Measurements from ENCODE around the gene TRPC4.
"Not testable (repeated sequence)": the region's sequence is repeated elsewhere in the genome, so short reads cannot be mapped to it uniquely, and the experiment has no call there.

Gene TRPC4

DNA sequence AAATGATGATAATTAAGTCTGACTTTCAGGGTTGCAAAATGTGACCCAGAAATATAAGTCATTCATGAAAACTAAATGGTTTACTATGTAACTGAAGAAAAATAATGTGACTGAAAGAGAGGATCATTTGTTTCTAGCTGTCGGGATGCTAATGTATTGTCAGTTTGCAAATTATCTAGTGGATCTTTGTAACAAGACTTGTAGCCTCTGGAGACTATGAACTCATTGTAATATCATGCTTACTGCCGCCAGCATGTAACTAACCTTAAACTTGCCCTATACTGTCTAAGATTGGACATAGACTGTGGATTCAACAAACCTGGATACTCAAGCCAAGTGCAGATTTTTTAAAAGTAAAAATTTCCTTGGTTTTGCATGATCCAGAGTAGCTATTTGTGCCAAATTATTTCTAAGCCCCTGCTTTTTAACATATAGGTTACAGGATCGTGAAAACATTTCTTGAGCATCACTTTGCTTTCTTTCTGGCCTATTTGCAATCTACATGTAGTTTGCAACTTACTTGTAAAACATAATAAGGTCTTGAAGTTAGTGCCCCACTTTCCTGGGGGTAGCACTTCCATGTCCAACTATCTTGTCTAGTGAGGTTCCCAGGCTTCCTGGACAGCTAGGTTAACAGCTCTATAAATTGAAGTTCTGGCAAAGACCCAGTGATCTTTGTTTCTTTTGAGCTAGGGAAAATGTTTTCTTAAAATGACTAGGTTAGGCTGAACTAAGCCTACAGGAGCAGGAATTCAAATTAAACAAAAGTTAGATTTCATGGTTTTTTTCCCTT, 267.7 kb downstream of the TRPC4 start:
- no peak overlapping the region for H3K4me3 ChIP-seq (ENCODE audit: low read depth, low read length)
- TF ChIP-seq, protein P1, sequence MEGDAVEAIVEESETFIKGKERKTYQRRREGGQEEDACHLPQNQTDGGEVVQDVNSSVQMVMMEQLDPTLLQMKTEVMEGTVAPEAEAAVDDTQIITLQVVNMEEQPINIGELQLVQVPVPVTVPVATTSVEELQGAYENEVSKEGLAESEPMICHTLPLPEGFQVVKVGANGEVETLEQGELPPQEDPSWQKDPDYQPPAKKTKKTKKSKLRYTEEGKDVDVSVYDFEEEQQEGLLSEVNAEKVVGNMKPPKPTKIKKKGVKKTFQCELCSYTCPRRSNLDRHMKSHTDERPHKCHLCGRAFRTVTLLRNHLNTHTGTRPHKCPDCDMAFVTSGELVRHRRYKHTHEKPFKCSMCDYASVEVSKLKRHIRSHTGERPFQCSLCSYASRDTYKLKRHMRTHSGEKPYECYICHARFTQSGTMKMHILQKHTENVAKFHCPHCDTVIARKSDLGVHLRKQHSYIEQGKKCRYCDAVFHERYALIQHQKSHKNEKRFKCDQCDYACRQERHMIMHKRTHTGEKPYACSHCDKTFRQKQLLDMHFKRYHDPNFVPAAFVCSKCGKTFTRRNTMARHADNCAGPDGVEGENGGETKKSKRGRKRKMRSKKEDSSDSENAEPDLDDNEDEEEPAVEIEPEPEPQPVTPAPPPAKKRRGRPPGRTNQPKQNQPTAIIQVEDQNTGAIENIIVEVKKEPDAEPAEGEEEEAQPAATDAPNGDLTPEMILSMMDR (IDR thresholded peaks at IDR 0.05; ENCODE audit: low read depth, low read length) = no peak

DNA sequence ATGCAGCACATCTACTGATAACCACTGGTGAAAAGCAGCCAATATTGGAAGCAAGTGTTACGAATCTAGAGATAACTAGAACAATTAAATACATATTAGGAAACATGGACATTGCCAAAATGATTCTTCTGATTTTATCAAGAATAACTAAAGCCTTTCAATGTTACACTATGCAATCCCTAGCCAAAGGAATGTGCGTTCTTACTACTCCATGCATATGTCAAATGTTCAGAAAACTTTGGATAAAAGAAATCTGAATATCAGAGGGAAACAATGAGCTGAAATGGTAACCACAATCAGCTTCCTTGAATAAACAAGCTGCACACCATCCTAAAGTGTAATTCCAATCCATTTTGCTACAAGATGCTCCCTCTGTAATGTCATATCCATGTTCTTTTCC, 270.1 kb downstream of the TRPC4 start:
- TF ChIP-seq, protein P1 (IDR thresholded peaks at IDR 0.05; ENCODE audit: low read depth, low read length) = no peak
- no peak overlapping the region for H3K4me3 ChIP-seq (ENCODE audit: low read depth, low read length)

DNA sequence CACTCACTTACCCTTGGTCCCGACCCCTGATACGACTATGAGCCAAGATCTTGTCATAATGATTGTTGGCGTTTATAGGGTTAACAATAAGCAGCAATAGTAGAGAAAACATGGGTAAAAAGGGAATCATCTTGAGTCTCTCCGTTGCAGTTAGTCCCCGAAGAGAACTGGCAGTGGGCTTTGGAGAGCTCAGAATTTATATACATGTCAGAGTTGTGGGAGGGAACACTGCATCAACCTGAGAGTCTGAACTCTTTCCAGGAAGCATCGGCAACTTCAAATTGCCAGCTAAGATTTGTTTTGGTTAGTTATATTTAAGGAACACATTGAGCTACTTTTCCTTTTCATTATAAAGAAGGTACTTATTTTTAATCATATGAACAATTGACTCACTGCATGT, 271.0 kb downstream of the TRPC4 start, which contains the start of gene POSTN:
Gene POSTN (minus strand): TSS at position 172 of the 400 bp plus-strand sequence. CDS start 42 bp downstream, at position 130.
- H3K4me3 ChIP-seq (ENCODE audit: low read depth, low read length) = peak within 1 kb of the TSS; percentile 48
- TF ChIP-seq, protein P1 (IDR thresholded peaks at IDR 0.05; ENCODE audit: low read depth, low read length) = no peak

DNA sequence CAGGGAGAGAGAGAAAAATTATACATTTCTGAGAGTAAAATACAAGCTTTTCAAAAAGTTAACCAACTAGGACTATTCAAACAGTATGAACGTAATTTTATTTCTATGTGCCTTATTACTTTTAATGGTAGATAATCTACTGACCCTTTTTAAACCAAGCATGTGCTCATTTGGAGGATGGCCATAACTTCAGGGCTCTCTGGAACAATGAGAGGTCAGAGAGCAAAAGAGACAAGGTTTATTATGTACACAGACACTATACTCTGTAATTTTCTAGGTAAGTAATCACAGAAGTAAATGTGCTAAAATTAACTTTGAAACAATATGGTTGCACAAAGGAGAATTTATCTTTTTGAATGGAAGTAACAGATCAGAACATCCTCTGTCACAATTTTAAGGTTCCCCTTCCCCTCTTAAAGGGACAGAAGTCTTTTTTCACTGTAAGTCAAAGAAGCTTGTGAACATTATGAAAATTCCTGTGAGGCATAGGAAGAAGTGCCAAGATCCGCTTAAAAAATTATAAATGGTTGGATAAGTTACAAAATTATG, 272.0 kb downstream of the TRPC4 start:
- peak overlapping the region; percentile 0; the same call in 1 of the 2 replicates for H3K4me3 ChIP-seq (ENCODE audit: low read depth, low read length)
- TF ChIP-seq, protein P1 (IDR thresholded peaks at IDR 0.05; ENCODE audit: low read depth, low read length) = no peak

DNA sequence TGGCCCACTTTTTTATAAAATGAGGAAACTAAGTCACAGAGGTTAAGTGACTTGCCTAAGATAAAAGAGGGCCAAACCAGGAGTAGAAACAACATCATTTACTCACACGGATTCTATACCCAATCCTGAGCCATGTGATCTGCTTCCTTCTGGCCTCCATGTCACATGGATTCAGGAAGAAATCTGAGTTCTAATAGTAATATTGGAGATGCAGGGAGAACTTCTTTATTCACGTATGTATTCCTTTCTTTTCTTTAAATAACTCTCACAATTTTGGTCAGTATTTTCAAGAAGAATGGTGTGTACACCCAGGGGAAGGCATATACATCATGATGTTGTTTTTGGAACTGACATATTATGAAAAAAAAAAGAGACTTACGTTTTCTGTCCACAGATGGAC, 272.8 kb downstream of the TRPC4 start:
- no peak overlapping the region; the same call in 1 of the 2 replicates for H3K4me3 ChIP-seq (ENCODE audit: low read depth, low read length)
- TF ChIP-seq, protein P1 (IDR thresholded peaks at IDR 0.05; ENCODE audit: low read depth, low read length) = no peak

DNA sequence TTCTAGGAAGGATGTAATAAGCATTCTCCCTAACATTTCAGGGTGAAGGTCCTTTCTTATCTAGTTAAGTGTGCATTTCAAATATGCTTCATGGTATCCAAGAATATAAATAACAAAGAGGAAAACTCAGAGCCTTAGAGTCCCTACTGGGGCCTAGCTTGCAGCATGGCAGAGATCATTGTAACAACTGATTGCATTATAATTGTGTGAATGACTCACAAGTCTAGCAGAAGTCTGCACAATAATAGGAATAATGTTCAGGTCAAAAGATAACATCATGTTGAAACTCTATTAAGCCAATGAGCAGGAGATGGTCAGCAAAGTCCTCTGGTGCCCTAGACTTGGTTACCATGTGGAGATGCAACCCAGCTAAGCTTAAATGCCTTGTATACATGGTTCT, 274.4 kb downstream of the TRPC4 start:
- TF ChIP-seq, protein P1 (IDR thresholded peaks at IDR 0.05; ENCODE audit: low read depth, low read length) = no peak
- H3K4me3 ChIP-seq (ENCODE audit: low read depth, low read length) = no peak overlapping the region

DNA sequence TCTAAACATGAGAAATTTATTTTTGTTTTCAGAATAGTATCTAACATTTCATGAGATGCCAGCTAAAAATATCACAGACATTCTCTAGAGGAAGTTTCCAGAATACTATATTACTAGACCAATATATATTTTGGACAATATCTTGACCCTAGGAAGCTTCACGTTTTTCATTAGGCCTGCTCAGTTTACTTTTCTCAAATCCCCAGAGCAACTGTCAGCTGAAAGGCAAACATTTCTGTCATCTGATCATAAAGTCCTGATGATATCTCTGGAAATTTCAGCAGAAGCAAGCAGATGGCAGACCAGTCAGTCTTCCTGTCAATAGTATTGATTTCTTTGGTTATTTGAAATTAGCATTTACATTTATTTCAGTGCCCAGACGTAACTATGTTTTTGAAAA, 275.0 kb downstream of the TRPC4 start:
- TF ChIP-seq, protein P1 (IDR thresholded peaks at IDR 0.05; ENCODE audit: low read depth, low read length) = no peak
- H3K4me3 ChIP-seq (ENCODE audit: low read depth, low read length) = no peak overlapping the region

DNA sequence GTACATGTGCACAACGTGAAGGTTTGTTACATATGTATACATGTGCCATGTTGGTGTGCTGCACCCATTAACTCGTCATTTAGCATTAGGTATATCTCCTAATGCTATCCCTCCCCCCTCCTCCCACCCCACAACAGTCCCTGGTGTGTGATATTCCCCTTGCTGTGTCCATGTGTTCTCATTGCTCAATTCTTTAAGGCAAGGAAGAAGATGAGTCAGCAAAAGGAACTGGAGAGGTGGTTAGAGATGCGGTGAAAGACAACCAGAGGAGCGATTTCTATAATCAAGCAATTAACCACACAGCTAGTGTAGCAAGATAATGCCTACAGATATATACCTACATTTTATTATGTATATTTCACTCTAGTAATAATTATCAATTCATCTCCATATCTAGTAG, 280.2 kb downstream of the TRPC4 start:
- not testable (repeated sequence) for H3K4me3 ChIP-seq (ENCODE audit: low read depth, low read length)

Measured in WI38 (cell line).